Gastroesophageal sphincter (tissue), 3 donors: ENCODE results near the gene RIC8B.

ENCODE experiments used
- CTCF ChIP-seq, 4 experiments: fragments of 200-600 bp in 2 of 4; fragments of 450-650 bp in 2 of 4; sonication (generic) in 1 of 4; IDR thresholded peaks; one replicate each; pipeline ENCODE4 v1.5.1; 2017 to 2019; ENCODE audit warnings: antibody characterized with exemption in 4 of 4, mild to moderate bottlenecking in 2 of 4, moderate library complexity in 2 of 4
- POLR2AphosphoS5 ChIP-seq: sonication (generic); formaldehyde crosslinking; IDR thresholded peaks from one replicate; pipeline ENCODE4 v1.6.1; 2017; ENCODE audit warnings: antibody characterized with exemption

- TF ChIP-seq CTCF (IDR thresholded peaks at IDR 0.05), result no peak
- TF ChIP-seq POLR2AphosphoS5, result no peak
These were observed 41.7 kb downstream of the RIC8B start for GRCh38 chr12:106816231-106816630.
